ENCODE measurements around the gene MYCN.
"Not testable (repeated sequence)": the region's sequence is repeated elsewhere in the genome, so short reads cannot be mapped to it uniquely, and the experiment has no call there.

The MYCN gene

GRCh38 chr2:15943378-15944280, 3.3 kb downstream of the MYCN start:
- peak in 1 of 2 donors; percentile 10 for DNase-seq (ENCODE audit: low read depth in 2 of 2)

DNA sequence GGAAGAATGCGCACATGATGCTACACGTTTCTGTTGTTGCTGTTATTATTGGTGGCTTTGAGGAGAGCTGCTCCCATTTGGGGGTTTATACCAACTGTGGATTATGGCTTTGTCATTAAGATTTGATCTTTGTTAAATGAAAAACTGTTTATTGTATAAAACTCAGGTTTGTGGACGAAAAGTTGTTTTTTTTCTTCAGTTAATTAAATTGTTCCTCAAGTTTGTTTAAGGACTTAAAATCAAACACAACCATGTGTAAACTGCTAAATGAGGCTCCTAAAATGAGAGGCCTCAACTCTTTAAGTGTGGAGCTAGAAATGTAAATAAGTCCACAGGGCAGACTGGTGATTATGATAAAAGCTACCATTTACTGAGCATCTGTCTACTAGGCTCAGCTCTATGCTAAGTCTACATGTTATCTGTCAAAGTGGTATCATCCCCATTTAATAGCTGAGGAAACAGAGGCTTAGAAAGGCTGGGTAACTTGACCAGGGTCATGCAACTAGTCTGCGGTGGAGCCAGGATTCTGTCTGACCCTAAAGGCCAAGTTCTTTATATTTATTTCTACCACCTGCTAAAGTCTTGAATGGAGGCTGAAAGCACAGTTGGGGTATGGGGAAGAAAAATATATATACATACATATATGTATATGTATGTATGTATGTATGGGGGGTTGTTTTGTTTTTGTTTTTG, 4.1 kb downstream of the MYCN start:
- no peak for DNase-seq (ENCODE audit: low read depth in 2 of 2)

DNA sequence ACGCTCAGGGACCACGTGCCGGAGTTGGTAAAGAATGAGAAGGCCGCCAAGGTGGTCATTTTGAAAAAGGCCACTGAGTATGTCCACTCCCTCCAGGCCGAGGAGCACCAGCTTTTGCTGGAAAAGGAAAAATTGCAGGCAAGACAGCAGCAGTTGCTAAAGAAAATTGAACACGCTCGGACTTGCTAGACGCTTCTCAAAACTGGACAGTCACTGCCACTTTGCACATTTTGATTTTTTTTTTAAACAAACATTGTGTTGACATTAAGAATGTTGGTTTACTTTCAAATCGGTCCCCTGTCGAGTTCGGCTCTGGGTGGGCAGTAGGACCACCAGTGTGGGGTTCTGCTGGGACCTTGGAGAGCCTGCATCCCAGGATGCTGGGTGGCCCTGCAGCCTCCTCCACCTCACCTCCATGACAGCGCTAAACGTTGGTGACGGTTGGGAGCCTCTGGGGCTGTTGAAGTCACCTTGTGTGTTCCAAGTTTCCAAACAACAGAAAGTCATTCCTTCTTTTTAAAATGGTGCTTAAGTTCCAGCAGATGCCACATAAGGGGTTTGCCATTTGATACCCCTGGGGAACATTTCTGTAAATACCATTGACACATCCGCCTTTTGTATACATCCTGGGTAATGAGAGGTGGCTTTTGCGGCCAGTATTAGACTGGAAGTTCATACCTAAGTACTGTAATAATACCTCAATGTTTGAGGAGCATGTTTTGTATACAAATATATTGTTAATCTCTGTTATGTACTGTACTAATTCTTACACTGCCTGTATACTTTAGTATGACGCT, 5.8 kb downstream of the MYCN start:
- no peak for DNase-seq (ENCODE audit: low read depth in 2 of 2)

GRCh38 chr2:15946983-15947382, 6.6 kb downstream of the MYCN start:
- no peak for DNase-seq (ENCODE audit: low read depth in 2 of 2)

DNA sequence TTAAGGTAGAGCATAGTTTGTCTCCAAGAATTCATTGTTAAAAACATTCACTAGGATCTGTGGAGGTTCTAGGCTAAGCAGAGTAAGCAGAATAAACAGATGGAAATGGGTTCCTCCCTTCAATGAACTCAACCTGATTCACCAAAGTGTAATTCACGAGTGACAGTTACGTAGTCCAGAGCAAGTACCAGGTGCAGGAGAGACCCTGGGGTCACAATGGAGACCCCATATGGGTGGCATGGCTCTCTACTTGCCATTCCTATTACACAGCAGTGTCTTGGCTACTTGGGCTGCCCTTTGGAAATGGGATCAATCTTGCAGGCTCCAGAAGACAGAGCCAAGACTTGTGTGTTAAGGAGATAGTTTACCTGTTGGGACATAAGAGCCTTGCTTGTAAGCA, 7.1 kb downstream of the MYCN start:
- DNase-seq (ENCODE audit: low read depth in 2 of 2): no peak

DNA sequence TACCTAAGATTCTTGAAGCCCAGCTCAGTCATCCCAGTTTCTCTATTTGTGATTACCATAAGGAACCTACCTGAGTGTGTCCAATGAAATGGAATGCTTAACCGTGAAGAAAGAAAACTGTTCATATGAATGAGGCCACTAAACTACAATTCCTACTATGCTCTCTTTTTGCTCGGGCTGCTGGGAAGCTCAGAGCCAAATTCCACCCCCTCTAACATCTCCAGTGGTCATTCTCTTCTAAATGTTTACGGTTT, 8.3 kb downstream of the MYCN start:
- DNase-seq (ENCODE audit: low read depth in 2 of 2): no peak

DNA sequence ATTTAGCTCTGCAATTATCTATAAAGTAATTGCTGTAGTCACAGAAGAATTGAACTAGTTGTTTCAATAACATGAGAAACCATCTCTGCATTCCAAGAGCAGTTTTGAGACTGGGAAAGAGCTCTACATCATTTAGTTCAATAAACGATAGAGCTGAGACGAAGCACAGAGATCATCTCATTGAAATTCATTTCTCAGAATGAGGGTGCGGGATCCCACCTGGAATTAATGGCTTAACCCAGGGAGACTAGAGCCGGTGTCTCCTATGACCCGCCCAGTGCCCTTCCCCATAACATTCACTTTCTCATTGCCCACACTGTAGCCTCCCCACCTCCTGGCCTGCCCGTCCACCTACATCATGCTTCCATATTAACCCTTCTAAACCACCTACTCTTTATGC, 8.8 kb downstream of the MYCN start:
- no peak for DNase-seq (ENCODE audit: low read depth in 2 of 2)

DNA sequence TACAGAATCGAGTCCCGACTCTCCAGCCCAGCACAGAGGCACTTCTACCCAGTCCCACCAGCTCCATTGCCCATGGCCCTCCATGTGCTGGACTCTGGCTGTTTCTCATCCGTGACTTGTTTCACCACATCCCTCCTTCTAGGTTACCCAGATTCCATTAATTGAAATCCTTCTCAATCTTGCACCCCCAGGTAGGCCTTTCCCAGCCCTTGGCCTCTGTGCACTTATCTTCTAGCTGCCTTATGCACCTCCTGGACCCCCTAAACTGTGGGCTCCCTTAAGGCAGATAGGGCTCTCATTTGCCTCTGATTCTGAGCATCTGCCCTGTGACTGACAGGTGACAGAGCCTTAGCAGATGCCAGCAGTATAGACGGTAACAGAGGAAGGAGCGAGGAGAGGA, 9.2 kb downstream of the MYCN start:
- no peak for DNase-seq (ENCODE audit: low read depth in 2 of 2)

DNA sequence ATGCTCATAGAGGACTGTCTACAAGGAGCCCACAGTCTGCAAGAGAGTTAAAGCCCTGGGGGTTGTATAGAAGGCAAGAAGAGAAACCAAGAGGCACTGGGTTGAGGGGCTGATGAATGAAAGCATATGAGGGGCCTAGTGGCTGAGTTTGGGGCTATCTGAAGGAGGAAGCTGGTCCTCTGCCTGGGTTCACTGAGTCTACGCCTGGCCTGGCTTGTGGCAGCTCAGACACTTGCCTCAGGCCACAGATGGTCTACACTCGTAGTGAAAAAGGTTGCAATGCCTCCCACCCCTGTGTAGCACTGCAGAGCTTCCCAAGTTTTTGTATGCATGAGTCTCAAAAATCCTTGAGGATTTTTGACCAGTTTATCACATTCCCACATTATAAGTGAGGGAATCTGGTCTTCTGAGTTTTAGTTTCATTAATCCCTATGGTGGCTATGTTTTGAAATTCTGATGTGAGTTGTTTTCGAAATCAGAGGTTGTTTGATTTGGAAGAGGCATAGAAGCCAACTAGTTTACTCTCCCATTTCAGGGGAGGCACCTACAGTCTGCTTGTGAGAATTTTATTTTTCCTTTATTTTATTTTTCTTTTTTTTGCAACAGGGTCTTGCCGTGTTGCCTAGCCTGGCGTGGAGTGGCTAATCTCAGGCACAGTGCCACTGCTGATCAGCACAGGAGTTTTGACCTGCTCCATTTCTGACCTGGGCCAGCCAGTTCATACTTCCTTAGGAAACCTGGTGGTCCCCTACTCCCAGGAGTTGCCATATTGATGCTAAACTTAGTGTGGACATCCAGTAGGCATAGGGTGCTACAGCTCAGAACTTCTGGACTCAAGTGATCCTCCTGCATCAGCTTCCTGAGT, 10.0 kb downstream of the MYCN start:
- DNase-seq (ENCODE audit: low read depth in 2 of 2): no peak

DNA sequence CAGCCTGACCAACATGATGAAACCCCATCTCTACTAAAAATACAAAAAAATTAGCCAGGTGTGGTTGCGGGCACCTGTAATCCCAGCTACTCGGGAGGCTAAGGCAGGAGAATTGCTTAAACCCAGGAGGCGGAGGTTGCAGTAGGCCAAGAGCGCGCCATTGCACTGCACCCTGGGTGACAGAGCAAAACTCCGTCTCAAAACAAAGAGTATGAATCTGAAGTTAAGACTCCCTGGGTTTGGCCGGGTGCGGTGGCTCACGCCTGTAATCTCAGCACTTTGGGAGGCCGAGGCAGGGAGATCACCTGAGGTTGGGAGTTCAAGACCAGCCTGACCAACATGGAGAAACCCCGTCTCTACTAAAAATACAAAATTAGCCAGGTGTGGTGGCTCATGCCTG, 11.6 kb downstream of the MYCN start:
- not testable (repeated sequence) for DNase-seq (ENCODE audit: low read depth in 2 of 2)

DNA sequence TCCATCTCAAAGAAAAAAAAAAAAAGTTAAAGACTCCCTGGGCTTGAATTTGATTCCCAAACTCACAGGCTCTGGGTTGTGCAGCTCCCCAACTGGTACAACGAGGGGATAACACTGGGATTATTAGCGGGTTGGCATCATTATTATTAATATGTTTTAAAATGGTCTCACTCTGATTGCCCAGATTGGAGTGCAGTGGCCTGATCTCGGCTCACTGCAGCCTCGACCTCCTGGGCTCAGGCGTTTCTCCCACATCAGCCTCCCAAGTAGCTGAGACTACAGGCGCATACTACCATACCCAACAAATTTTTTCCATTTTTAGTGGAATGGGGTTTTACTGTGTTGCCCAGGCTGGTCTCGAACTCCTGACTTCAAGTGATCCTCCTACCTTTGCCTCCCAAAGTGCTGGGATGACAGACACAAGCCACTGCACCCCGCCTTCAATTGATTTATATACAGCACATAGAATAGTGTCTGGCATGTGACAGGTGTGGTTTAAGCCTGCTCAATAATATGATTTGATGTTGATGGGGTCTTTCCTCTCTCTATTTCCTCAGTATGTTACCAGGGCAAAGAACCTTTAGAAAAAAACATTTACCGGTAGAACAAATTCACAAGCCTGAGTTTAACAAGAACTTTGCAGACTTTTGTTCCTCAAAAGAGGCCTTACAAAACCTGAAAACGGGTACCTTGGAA, 12.2 kb downstream of the MYCN start:
- DNase-seq (ENCODE audit: low read depth in 2 of 2): no peak

DNA sequence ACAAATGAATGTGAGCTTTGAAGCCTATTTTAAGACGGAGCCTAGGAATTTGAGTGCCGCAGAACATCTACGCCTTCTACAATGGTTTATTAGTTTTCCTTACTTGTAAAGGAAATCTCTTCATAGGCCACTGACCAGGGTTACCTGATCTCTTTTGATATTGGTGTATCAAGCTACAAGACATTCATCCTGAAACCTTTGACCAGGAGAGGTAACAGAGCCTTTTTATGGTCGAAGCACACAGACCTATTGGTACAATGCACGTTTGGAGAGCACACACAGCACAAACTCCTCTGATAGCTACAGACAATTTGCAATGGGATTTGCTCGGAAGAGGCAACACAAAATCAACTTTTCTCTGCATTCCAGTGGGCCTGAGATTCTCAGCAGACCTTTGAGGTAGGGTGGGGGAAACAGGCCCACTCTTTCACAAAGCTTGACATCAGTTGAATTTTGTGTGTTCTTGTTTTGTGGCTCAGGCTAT, 12.8 kb downstream of the MYCN start:
- DNase-seq (ENCODE audit: low read depth in 2 of 2): no peak

GRCh38 chr2:15953891-15954680, 13.7 kb downstream of the MYCN start:
- no peak for DNase-seq (ENCODE audit: low read depth in 2 of 2)

- DNase-seq (ENCODE audit: low read depth in 2 of 2): no peak
Measured at GRCh38 chr2:15954761-15955160, 14.4 kb downstream of the MYCN start.

DNA sequence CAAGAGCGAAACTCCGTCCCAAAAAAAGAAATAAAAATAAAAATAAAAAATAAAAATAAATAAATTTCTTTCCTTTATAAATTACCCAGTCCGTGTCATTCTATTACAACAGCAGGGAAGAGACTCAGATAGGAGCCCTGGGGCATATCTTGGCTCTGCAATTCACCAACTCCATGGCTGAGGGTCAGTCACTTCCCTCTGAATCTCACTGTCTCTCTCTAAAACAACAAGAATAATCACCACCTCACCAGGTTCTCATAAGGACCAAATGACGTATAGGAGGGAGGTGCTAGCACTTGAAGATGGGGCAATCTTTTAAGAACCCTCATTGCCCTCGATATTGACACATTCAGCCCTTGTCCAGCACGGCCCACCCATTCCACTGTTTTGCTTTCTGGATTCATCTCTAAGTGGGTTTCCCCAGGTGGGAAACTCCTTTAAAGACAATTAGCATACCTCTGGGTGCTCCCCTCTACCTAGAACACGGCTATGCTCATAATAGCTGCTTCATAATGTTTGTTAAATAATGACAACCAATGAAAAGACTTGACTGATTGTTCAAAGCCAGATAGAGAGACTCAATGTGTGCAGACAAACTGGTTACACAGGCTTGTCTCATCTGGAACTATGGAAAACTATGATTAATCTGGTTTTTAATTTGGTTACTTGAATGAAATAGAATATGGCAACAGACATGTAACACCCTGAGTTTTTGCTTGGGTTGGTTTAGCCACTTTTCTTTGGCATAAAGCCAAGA, 15.1 kb downstream of the MYCN start:
- DNase-seq (ENCODE audit: low read depth in 2 of 2): no peak

DNA sequence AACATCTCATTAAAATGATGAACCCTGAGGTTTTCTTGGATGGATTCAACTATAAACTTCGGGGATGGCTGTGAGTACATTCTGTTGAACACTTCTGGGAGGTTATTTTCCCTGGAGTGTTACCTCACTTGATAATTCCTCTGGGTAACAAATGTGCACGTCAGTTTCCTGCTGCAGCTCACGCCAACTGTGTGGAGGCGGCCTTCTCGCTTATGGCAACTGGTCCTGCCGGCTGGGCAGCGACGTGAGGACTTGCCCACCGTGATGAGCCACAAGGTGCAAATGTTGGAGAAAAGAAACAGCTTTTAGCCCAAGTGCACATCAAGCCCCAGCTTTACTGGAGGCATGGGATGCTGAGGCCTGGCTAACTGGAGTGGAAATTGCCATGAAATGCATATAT, 15.9 kb downstream of the MYCN start:
- DNase-seq (ENCODE audit: low read depth in 2 of 2): no peak

GRCh38 chr2:15956751-15957736, 16.7 kb downstream of the MYCN start:
- DNase-seq (ENCODE audit: low read depth in 2 of 2): no peak

Data from stimulated activated CD8-positive, alpha-beta memory T cell treated with anti-CD3 and anti-CD28 coated beads, Interleukin-7, amount 100 ng/mL, for 4 hours (primary cell).